Endothelial cell of hepatic sinusoid (primary cell): ENCODE data around the gene ERG.

Experiments used
- in situ Hi-C: cut with HindIII; loops from 2 replicates; pipeline ENCODE4 v1.10.0; 2017; ENCODE audit warnings: low sequenced_read_pairs

ERG gene

GRCh38 chr21:38342739-38343138 lies 155.5 kb downstream of the ERG start:
- in situ Hi-C loops = loop anchor here (25.0 kb wide), 1 partner anchor 605 kb away; no protein-coding TSS in a partner anchor

GRCh38 chr21:38341546-38342012 lies 156.7 kb downstream of the ERG start:
- in situ Hi-C loops = loop anchor here (25.0 kb wide), 1 partner anchor 604 kb away; no protein-coding TSS in a partner anchor

GRCh38 chr21:38340131-38340530 lies 158.1 kb downstream of the ERG start:
- in situ Hi-C loops = loop anchor here (25.0 kb wide), 1 partner anchor 603 kb away; no protein-coding TSS in a partner anchor

- in situ Hi-C loops = loop anchor here (25.0 kb wide), 1 partner anchor 600 kb away; no protein-coding TSS in a partner anchor
Observed at GRCh38 chr21:38337793-38338192, 160.5 kb downstream of the ERG start.

- in situ Hi-C loops = loop anchor here (25.0 kb wide), 1 partner anchor 598 kb away; no protein-coding TSS in a partner anchor
Observed at GRCh38 chr21:38334866-38335265, 163.4 kb downstream of the ERG start.

GRCh38 chr21:38333301-38334272 lies 164.7 kb downstream of the ERG start:
- in situ Hi-C loops = loop anchor here (25.0 kb wide), 1 partner anchor 596 kb away; no protein-coding TSS in a partner anchor

- in situ Hi-C loops = loop anchor here (25.0 kb wide), 1 partner anchor 593 kb away; no protein-coding TSS in a partner anchor
Observed at GRCh38 chr21:38330666-38331065, 167.6 kb downstream of the ERG start.
